ENCODE results near the gene SGCA.

SGCA gene

DNA sequence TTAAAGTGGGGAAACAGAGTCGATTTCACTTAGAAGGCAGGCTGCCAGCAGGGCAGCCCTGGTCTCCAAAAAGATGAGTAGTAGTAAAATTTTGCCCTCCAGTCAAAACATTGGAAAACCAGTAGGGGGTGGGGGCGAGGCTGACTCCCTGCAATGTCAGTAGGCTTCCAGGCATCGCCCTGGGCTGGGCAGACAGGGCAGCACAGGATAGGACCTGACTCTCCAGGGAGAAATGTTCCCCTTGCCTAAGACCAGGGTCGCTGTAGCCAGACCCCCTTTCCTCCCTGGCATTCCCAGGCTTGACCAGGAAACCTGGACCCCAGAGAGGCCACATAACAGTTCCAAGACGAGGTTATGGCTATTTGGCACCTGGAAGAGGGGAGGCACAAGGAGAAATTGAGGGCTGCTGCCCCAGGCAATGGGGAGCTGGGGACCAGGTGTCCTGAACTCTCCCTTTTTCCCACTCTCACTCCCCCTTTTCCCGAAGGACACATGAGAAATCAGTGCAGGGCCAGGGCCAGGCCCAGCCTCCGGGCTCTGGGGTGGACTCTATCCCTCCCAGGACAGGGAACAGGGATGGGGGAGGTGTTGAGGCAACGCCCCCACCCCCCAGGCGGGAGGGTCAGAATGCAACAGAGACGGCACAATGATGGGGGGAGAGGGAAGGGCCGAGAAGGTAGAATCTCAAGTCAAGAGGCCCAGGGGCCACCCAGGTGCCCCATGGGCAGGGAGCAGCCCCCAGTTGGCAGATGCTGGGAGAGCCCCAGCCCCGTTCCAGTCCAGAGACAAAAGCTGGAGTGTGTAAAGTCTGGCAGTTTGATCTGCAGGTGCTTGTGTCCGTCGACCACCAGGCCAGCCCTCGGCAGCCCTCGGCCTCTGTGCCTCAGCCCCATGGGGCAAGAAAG is 31.3 kb upstream of the SGCA start:
- no peak for DNase-seq

DNA sequence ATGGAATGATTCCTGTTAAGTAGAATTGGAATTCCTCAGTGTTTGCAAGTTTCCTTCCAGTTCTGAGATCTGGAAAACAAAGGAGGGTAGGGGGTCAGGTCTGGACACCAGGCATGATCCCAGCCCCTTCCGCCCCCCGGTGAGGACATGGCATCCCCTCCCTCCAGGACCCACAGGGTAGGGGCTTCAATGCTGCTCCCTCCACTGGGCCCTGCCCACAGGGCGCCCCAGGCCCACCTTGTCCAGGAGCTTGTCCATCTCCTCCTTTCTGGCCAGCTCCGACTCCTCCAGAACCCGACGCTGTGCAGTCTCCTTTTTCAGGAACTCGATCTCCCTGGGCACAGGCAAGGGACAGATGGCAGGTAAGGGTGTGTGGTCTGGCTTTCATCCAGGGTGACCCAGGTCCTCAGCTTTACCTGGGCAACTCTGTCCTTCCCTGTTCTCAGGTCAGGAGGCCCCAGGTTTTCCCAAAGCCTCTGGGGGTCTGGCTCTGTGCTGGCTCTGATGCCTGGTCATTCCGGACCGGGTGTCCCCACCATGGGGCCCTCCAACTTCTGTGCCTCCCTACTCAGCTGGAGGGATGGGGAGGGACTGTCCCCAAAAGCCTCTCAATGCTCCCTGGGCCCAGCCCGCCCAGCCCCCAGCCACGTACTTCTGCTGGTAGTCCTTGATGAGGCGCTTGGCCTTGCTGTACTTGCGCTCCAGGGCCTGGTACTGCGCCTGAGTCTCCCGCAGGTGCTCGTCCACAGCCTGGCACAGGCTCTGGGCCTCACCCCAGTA is 30.3 kb upstream of the SGCA start:
- no peak for DNase-seq

DNA sequence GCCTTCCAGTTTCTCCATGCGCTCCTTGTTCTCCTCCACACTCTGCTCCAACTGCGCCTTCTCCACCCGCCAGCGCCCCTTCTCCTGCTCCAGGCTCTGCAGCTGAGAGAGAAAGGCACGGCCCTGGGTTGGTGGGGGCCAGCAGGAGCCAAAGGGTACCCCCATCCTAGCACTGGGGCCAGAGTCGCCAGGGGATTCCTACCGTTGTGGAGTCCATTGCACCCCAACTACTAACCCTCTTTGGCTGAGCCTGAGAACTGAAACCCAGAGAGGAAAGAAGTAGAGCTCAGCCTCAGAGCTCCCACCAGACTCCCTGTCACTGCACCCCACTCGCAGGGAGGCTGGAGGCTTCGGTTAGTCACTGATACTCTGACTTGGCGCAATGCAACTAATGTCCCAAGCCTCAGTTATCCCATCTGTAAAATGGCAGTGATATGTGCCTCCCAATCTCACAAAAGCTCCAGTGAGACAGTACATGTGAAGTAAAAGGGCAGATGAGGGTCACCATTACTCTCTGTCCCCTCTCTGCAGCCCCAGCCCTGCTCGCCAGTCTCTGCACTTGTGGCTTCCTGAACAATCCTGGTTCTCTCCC is 29.6 kb upstream of the SGCA start:
- DNase-seq: no peak

DNA sequence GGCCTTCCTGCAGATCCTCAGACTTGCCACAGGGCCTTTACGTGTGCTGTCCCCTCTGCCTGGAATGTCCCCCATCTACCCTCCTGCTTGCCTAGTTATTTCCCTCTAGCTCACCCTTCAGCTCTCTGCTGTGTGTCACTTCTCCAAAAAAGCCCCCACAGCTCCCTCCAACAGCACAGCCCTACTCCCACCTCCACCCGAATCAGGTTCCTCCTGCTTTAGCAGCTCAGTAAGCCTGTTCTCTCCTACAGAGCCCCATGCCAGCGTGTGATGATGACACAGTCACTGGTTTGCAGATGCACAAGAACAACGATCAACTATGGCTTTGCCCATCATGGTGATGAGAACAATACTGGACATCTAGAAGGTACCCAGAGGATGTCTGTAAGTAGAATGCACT is 28.8 kb upstream of the SGCA start:
- DNase-seq: no peak

DNA sequence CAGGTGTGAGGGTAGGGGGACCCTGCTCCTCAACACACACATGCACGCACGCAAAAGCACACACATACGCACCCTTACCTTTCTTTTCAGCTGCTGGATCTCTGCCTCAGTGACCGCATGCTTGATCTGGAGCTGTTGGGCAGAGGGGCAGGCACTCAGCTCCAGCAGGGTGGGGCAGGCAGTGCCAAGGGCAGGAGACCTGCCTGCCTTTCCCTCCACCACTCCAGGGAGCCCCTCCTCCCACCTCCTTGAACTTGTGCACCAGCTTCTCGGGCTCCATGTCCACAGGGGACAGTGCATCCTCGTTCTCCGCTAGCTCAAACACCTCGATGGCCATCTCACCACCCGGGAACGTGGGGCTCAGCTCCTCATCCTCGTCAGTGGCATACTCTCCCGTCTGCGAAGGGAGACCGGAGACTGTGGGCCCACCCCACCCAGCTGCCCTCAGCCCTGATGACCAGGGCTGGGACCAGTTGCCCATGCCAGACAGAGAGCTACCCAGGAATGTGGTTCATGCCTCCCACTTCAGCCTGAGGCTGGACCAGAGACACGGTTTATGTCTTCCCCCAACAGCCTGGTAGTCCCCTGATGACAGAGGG is 26.5 kb upstream of the SGCA start:
- DNase-seq: no peak

DNA sequence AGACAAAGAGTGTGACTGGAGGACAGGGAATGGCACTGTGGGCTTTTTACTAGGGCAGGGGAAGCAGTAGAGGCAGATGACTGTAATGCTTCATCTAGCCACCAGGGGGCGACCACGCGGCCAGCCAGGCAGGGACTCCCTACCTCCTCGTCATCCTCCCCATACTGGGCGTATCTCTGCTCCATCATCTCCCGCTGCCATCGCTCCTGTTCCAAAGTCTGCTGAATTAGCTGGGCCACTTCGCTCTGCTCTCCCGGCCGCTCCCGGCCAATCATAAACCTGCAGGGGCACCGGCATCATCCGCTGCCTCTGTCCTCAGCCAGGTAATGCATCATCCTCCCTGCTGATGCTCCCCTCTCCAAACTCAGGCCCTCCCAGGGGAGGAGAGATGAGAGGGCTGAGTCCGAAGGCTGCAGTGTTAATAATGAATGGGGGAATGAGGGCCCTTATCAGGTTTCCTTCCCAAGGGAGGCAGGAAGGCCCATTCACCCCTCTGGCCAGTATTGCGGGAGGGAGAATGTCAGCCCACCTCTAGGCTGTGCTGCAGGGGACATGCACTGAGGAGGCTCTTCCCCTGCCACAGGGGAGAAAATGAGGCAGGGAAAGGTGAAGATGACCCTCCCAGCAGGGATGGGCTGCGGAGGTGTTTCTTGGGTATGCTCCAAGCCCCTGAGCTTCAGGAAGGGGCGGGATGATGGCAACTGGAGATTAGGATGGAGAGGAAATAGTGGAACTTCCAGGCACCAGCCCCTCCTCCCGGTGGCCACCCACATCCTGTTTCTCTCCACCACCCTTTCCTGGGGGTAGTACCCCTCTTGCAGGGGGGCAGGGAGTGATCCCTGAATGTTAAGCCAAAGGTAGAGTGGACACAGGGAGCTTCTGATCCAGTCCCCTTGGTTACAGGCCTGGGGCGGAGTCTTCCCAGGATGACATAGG is 25.6 kb upstream of the SGCA start:
- no peak for DNase-seq

DNA sequence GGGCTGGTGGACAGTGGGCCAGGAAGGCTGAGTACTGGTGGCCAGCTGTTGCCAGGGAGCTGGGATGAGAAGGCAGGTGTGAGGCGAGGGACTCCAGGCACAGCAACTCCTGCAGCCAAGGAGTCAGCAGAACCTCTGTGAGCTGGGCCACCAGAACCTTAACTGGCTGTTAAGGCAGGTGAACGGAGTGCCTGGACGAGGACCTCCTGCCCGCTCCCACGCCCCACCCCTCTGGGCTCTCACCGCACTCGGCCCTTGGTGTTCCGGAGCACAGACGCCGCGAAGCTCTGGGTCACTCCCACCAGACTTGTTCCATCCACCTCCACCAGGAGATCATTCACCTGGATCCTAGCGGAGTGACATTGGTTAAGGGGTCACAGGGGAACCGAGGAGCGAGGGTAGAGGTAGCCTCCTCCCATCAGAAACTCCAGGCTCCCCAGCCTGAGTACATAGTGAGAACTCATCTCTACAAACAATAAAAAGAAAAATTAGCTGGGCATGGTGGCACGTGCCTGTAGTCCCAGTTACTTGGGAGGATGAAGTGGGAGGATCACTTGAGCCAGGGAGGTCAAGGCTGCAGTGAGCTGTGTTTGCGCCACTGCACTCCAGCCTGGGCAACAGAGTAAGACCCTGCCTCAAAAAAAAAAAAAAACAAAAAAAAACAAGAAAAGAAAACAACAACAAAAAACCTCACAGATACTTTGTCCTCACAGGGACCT is 24.6 kb upstream of the SGCA start:
- DNase-seq: no peak

DNA sequence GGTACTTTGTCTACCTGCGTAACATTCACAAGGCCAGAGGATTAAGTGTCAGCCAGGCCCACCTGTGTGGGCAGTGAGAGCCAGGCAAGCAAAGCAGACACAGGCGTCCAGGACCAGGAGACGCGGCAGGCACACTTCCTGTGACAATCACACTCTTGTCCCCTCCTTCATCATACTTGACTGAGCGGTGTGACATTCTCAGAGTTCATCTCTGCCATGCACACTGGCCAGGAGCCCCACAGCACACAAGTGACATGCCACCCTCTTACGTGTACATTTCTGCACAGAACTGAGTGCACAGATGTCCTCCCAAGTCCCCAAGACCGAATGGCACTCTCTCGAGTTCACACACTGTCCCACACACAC is 24.1 kb upstream of the SGCA start:
- DNase-seq: no peak

DNA sequence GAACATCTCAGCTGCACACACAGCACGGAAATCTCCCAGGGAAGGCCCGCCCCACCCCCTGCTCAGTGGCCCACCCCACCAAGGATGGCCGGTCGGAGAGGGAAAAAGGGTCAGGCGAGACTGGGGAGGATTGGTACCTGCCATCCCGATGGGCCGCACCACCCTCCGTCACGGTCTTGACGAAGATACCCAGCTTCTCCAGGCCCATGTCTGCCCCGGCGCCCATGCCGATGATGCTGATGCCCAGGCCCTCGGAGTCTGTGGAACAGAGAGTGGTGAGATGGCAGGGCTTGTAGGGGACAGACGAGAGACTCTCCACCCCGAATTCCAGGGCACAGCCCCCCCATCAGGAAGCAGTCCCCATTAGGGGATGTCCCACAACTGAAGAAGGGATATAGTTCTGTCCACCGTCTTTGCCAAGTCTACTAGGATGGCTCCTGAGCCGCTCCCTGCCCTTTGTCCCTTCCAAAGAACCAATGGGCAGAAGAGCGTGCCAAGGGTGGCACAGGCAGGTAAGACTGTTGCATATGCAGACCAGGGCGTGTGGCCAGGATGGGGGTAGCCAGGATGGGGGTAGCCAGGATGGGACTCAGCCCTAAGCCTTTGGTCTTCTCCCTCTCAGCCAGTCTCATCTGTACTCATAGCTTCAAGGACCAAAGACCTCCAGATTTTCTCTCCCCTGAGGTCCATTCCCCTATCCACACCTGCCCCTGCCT is 22.2 kb upstream of the SGCA start:
- no peak for DNase-seq

DNA sequence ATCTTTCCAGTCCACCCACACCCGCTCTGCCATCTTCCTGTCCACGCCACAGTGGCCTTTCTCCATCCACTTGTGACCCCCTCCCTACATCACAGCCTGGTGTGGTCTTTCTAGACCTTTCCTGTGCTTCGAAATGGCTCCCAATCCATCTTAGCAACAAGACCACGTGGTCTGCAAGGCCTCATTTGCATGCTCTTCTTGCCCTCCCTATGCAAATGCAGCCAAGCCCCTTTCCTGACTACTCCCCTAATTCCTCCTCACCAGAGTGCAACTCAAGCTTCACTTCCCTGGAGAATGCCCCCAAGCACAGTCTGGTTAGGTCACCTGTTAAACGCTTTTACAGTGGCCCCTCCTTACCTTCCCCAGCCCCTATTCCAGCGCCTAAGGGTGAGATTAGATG is 21.4 kb upstream of the SGCA start:
- no peak for DNase-seq

DNA sequence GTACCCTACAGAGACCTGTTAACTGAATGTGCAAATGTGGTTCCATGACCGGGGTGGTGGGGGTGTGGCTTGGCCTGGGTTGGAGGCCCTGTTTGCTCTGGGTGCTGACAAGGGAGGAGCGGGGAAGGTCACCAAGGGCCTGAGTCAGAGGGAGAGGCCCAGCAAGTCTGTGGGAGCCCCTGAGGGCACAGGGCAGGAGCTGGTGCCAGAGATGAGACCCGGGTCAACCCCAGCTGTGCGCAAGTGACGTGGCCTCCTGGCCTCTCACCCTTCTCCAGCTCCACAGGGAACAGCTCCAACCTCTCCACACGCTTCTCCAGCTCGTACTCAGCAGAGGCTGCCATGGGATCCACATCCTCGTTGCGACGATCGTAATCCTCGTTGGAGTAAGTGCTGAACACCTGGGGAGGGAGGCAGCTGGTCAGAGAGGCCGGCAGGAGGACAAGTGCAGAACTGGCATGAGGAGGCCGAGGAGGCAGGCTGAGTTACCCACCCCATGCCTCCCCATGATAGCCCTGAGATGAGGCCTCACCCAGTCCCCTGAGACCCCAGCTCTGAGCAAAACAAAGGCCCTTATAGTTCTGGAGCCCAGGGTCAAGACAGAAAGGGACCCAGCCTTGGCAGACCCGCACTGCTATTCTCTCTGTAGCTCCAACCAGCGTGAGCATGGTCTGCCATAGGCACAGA is 20.8 kb upstream of the SGCA start:
- DNase-seq: no peak

DNA sequence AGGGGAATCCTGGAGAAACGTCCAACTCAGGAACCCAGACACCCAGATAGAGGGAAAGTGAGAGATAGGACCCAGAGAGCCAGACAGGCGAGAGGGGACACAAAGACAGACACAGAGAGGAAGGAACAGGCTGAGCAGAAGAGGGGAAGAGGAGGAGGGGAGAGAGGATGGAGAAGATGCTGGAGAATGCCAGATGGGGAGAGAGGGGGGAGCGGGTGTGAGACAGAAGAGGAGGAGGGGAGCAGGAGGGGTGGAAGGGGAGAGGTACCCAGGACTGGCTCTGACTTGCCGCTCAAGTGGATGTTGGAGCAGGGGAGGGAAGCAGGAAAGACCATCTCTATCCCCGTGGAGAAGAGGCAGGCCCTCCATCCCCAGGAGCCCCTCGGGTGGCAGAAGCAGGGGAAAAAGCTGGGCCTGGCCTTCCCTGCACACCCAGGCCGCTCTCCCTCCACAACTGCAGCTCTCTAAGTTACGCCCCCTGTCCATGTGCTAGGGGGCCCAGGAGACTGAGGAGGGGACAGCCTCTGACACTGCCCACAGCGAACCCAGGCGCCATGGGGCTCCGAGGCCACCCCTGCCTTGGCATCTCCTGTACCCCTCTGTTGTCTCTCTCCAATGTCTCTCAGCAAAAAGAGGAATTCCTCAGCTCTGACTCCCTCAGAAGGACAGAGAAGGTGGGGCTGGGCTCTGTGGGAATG is 20.1 kb upstream of the SGCA start:
- no peak for DNase-seq

DNA sequence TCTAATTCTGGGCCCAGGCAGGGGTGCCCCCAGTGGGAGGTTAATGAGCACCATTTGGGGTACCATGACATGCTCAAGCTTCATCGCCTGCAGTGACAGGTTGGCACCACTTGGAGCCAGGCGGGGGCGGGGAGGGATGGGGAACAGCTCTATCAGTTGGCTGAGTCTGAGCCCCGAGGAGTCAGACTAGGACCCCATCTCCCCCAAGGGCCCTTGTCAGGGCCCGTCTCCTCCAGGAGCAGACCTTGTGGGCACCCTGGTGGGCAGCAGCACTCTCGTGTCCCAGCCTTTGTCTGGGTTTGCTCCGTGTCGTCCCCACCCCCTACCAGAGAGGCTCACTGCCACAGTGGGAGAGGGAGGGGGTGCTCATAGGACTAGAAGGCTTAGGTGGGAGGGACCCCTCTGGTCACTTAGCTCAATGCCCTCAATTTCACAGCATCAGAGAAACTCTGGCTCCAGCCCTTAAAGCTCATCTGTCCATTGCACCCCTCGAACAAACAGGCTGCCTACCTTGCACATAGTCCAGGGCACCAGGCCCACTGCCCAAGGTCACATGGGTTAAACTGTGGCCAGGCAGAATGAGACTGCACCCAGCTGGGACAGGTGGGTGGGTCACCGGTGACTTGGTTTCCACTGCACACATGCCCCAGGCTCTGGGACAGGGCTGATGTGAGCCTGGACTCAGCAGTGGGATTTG is 19.4 kb upstream of the SGCA start:
- DNase-seq: no peak

DNA sequence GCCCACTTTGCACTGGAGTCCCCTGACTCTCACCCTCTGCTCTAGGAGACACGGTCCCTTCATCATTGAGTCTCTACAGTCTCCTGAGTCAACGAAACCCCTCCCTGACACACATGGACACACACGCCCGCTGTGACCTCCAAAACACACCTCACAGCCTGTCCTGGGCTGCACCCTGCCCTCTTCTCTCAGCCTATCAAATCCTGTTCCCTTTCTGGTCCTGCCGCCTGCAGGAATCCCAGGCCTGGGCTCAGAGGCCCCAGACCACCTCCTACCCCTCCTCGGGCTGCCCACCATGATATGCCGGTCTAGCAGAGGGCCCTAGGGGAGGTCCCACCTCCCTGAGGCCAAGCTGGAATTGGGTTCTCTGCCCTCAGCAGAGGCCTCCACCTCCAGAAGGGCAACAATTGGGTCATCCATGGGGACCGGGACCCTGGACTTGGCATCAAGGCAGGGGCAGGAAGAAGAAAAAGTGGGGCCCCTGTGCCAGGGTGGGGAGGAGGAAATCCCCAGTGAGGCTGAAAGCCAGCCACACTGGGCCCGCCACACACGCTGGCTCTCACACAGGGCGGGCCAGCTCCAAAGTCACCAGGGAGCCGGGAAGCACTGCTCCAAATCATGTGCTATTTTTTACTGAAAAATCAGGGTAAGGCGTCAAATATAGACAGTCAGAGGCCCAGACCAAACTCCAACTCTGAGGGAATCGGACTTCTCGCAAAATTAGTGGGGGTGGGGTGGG is 18.7 kb upstream of the SGCA start:
- DNase-seq: no peak

DNA sequence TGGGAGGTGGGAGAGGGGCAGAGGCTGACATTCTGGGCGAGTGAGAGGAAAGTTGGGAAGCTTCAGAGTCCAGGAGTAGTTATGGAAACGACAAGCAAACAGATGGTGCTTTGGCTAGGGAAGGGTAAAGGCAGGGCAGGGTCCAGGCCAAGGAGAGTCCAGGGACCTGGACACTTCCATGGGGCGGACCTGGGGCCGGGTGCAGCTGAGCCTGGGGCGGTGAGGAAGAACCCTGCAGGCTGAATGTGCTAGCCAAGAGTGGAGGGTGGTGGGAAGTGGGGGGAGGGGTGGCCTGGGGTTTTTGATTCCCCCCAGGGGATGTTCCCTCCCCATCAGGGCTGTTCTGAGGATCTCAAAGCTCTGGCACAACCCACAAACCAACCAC is 18.0 kb upstream of the SGCA start:
- no peak for DNase-seq

DNA sequence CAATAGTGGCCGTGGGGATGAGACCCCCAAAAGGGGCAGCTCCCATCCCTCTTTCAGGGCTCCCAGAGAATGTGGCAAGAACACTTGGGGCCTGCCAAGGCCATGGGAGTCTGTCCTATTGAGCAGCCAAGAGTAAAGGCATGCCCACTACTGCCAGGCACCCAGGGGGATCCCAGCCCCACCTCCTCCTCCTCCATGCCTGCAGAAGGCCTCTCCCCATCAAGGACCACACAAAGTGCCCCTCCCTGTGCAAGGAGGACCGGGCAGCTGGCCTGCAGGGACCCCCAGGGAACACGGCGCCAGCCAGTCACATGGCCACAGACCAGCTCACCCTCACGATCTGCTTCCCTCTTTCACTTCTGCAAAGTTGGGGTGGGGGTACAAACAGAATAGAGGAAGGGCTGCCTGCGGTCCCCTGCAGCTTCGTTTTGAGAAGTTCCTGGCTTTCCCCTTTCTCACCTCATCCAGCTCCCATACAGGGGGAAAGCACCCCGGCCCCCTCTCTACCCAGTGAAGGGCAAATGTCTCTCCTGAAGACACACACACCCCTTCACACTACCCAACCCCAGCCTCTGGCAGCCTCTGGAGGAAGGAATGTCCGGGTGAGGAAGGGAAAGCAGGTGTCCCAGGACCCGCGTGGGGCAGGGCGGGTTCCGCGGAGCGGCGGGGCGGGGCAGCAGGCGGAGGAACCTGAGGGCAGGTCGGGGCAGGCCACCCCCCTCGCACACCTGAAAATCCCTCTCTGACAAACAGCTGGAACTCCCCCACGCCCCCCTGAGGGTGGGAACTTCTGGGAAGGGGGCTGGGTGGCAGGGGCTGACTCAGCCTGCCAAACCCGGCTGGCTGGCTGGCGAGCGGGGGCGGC is 17.3 kb upstream of the SGCA start:
- no peak for DNase-seq

DNA sequence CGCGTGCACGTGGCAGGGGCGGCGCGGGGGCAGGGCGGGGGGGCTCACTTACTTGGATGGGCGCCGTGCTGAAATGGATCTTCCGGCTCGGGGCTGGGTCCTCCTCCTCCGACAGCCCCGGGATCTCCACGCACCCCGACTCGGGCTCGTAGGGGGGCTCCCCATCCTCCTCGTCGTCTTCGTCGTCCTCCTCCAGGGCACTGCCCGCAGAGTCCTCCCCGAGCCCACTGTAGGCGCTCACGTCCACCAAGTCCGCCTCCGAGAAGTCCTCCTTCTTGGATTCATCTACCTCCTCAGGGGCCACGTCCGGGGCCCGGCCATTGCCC is 16.8 kb upstream of the SGCA start:
- DNase-seq: no peak
